ENCODE measurements around the gene ST3GAL3.

Gene ST3GAL3

DNA sequence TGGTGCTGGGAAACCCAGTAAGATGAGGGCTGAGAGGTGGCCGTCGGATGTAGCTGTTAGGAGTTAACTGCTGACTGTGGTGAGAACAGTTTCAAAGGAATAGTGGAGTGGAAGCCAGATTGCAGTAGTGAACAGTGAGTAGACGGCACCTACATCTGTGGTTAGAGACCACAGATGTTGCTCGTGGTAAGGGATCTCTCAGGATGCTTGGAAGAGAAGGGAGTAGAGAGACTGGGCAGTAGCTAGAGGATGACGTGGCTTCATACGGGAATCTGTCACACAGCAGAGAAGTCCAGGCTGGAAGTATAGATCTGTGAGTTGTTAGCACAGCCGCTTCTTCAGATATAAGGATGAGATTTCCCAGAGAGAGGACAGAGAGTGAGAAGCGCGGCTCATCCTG, 218.5 kb downstream of the ST3GAL3 start:
- TF ChIP-seq, protein P1, sequence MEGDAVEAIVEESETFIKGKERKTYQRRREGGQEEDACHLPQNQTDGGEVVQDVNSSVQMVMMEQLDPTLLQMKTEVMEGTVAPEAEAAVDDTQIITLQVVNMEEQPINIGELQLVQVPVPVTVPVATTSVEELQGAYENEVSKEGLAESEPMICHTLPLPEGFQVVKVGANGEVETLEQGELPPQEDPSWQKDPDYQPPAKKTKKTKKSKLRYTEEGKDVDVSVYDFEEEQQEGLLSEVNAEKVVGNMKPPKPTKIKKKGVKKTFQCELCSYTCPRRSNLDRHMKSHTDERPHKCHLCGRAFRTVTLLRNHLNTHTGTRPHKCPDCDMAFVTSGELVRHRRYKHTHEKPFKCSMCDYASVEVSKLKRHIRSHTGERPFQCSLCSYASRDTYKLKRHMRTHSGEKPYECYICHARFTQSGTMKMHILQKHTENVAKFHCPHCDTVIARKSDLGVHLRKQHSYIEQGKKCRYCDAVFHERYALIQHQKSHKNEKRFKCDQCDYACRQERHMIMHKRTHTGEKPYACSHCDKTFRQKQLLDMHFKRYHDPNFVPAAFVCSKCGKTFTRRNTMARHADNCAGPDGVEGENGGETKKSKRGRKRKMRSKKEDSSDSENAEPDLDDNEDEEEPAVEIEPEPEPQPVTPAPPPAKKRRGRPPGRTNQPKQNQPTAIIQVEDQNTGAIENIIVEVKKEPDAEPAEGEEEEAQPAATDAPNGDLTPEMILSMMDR (conservative IDR thresholded peaks at IDR 0.05; ENCODE audit: low read depth, low read length): no peak
- H3K36me3 ChIP-seq (ENCODE audit: insufficient read depth): no peaks in the 10 kb centered on the region
- no peak overlapping the region for H2AFZ ChIP-seq (ENCODE audit: low read depth)
- no peaks in the 10 kb centered on the region for H3K79me2 ChIP-seq (ENCODE audit: insufficient read depth, low read depth)
- H3K4me1 ChIP-seq (ENCODE audit: low read depth, poor library complexity, severe bottlenecking): peaks cover 15% of the 10 kb centered on the region
- no peak overlapping the region for H3K27ac ChIP-seq
- H3K9ac ChIP-seq: no peak overlapping the region
- no peaks in the 10 kb centered on the region for H4K20me1 ChIP-seq (ENCODE audit: insufficient read depth)
- H3K4me2 ChIP-seq: no peak overlapping the region
- no peaks in the 10 kb centered on the region for H3K27me3 ChIP-seq (ENCODE audit: insufficient read depth, low read depth)
- no peak overlapping the region for H3K4me3 ChIP-seq (IDR thresholded peaks at IDR 0.05; ENCODE audit: insufficient read depth, low read depth, low read length)

DNA sequence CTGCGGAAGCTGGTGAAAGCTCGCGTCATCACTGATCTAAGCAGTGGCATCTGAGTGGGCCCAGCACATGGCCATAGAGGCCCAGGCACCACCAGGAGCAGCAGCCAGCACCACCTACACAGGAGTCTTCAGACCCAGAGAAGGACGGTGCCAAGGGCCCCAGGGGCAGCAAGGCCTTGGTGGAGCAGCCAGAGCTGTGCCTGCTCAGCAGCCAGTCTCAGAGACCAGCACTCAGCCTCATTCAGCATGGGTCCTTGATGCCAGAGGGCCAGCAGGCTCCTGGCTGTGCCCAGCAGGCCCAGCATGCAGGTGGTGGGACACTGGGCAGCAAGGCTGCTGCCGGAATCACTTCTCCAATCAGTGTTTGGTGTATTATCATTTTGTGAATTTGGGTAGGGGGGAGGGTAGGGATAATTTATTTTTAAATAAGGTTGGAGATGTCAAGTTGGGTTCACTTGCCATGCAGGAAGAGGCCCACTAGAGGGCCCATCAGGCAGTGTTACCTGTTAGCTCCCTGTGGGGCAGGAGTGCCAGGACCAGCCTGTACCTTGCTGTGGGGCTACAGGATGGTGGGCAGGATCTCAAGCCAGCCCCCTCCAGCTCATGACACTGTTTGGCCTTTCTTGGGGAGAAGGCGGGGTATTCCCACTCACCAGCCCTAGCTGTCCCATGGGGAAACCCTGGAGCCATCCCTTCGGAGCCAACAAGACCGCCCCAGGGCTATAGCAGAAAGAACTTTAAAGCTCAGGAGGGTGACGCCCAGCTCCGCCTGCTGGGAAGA, 223.0 kb downstream of the ST3GAL3 start:
- Histone ChIP-seq H2AFZ (ENCODE audit: low read depth) (no peak overlapping the region), H3K4me2 (peak overlapping the region; percentile 56; the same call in 1 of the 2 replicates), H3K27me3 (ENCODE audit: insufficient read depth, low read depth) (no peaks in the 10 kb centered on the region), H3K36me3 (ENCODE audit: insufficient read depth) (no peaks in the 10 kb centered on the region), H3K9ac (no peak overlapping the region), H4K20me1 (ENCODE audit: insufficient read depth) (no peaks in the 10 kb centered on the region), H3K79me2 (ENCODE audit: insufficient read depth, low read depth) (no peaks in the 10 kb centered on the region), H3K27ac (peak overlapping the region; percentile 24; the same call in 1 of the 2 replicates), H3K4me3 (IDR thresholded peaks at IDR 0.05; ENCODE audit: insufficient read depth, low read depth, low read length) (no peak overlapping the region), H3K4me1 (ENCODE audit: low read depth, poor library complexity, severe bottlenecking) (peaks cover 52% of the 10 kb centered on the region)
- TF ChIP-seq, protein P1 (conservative IDR thresholded peaks at IDR 0.05; ENCODE audit: low read depth, low read length): peak; percentile 77

DNA sequence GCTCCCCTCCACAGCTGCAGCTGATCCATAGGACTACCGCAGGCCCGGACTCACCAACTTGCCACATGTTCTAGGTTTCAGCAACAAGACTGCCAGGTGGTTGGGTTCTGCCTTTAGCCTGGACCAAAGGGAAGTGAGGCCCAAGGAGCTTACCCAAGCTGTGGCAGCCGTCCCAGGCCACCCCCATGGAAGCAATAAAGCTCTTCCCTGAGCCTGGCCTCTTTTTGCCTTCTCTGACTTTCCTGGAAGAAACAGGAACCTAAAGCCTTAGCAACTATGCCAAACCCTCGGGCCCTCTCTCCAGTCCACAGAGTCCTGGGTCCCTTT, 223.6 kb downstream of the ST3GAL3 start:
- Histone ChIP-seq H3K4me3 (IDR thresholded peaks at IDR 0.05; ENCODE audit: insufficient read depth, low read depth, low read length) (no peak overlapping the region), H3K9ac (no peak overlapping the region), H3K4me1 (ENCODE audit: low read depth, poor library complexity, severe bottlenecking) (peaks cover 52% of the 10 kb centered on the region), H3K79me2 (ENCODE audit: insufficient read depth, low read depth) (no peaks in the 10 kb centered on the region), H4K20me1 (ENCODE audit: insufficient read depth) (no peaks in the 10 kb centered on the region), H2AFZ (ENCODE audit: low read depth) (no peak overlapping the region), H3K4me2 (peak overlapping the region; percentile 56; the same call in 1 of the 2 replicates), H3K27ac (peak overlapping the region; percentile 24; the same call in 1 of the 2 replicates), H3K36me3 (ENCODE audit: insufficient read depth) (no peaks in the 10 kb centered on the region), H3K27me3 (ENCODE audit: insufficient read depth, low read depth) (no peaks in the 10 kb centered on the region)
- TF ChIP-seq, protein P1 (conservative IDR thresholded peaks at IDR 0.05; ENCODE audit: low read depth, low read length): no peak

DNA sequence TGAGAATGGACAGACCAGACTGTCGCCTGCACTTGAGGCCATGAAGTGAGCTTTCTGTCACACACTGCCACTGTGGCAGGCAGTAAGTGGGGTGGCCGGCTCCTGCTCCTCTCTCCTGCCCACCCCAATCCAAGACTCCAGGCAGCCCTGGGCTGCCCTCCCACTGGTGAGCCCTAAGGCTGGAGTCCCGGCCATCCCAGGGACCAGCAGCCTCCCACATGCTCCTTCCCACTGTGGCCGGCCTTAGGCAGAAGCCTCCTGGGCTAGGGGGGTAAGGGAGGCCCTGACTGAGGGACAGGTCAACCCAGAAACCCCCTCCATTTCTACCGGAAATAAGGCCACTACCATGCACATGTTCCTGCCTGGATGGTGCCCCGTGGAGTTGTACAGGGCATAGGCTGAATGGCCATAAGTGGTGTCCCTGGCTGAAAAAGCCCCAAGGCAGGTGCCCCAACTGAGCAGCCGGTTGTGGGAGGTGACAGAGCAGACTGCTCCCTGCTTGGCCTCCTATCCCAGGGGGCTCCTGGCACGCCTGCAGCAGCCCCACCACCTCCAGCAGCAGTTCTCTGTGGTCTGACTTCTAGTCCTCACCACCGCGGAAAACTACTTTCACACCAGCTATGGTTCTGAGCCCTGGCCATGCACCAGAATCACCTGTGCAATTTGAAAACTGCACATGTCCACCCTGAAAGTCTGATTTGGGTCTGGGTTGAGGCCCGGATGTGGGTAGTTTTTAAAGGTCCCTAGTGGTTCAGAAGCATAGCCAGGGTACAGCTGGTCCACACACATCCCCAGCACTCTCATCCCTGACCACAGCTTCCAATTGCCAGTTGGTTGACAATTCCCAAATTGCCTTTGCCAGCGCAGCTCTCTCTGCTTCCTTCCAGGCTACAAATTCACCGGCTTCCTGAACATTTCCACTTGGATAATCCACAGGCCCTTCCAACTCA, 224.7 kb downstream of the ST3GAL3 start:
- Histone ChIP-seq H3K27me3 (ENCODE audit: insufficient read depth, low read depth) (no peaks in the 10 kb centered on the region), H3K79me2 (ENCODE audit: insufficient read depth, low read depth) (no peaks in the 10 kb centered on the region), H3K9ac (no peak overlapping the region), H3K4me1 (ENCODE audit: low read depth, poor library complexity, severe bottlenecking) (peaks cover 52% of the 10 kb centered on the region), H3K4me2 (peak overlapping the region; percentile 56; the same call in 1 of the 2 replicates), H3K4me3 (IDR thresholded peaks at IDR 0.05; ENCODE audit: insufficient read depth, low read depth, low read length) (no peak overlapping the region), H2AFZ (ENCODE audit: low read depth) (no peak overlapping the region), H4K20me1 (ENCODE audit: insufficient read depth) (no peaks in the 10 kb centered on the region), H3K27ac (peak overlapping the region; percentile 24; the same call in 1 of the 2 replicates), H3K36me3 (ENCODE audit: insufficient read depth) (no peaks in the 10 kb centered on the region)
- TF ChIP-seq, protein P1 (conservative IDR thresholded peaks at IDR 0.05; ENCODE audit: low read depth, low read length): no peak

Data from KMS-11 (cell line).